HepG2 (cell line): ENCODE measurements around the gene CDH13. TPM values are rescaled to one million over a fixed set of nuclear protein-coding genes. Genes with fewer than 3 reads are reported as not detected.

Experiments used
- ATAC-seq: fragments of 200-7000 bp; cut with Tn5 transposase; 3 replicates; pipeline ENCODE4 v1.9.1; 2020; ENCODE audit warnings: mild to moderate bottlenecking, moderate library complexity
- BruUV-seq: library from RNA; stranded (reverse); fragments of 400-500 nt; replicated peaks from 2 replicates; lab custom pipeline; 2021; lab: Mats Ljungman, UMichigan
- CTCF ChIA-PET: fragments of 300-600 bp; formaldehyde crosslinking; extraction: SDS; loops from one replicate; lab custom pipeline; 2021; ENCODE audit warnings: low total read pairs, inconsistent platforms, low intra/inter-chr PET ratio; lab: Yijun Ruan, JAX
- POLR2A ChIA-PET: fragments of 350-600 bp; sonication (Branson Sonifier 250); formaldehyde crosslinking; loops from one replicate; lab custom pipeline; 2020; ENCODE audit warnings: antibody characterized with exemption, inconsistent platforms; lab: Yijun Ruan, JAX
- DNase-seq: peaks from one replicate; pipeline ENCODE4 v3.0.0-alpha.2; 2015; ENCODE audit warnings: low spot score
- FAIRE-seq: peaks from 3 replicates; lab custom pipeline; 2011; peaks lifted over from hg19 to GRCh38; lab: Jason Lieb, UNC
- H2AFZ ChIP-seq: one replicate; pipeline ENCODE4 v1.6.1; 2011; ENCODE audit warnings: low read length, inconsistent platforms
- H3K27ac ChIP-seq: fragments of 300-600 bp; 3 replicates; pipeline ENCODE4 v1.8.0; 2011; ENCODE audit warnings: mixed run types, mild to moderate bottlenecking, mixed read lengths, low read length, inconsistent platforms; ENCODE audit not compliant: insufficient read depth; ENCODE audit errors: extremely low read length
- H3K27me3 ChIP-seq, 2 experiments: fragments of 200-600 bp in 1 of 2; 2 replicates in 1 of 2; 3 replicates in 1 of 2; pipeline versions ENCODE4 v1.6.0 to v1.8.0; 2011; ENCODE audit warnings: low read length in 2 of 2, mild to moderate bottlenecking in 2 of 2, moderate library complexity in 2 of 2, inconsistent platforms in 1 of 2; ENCODE audit not compliant: insufficient read depth in 2 of 2, control insufficient read depth in 1 of 2
- H3K36me3 ChIP-seq, 2 experiments: fragments of 200-600 bp in 1 of 2; replicated peaks in 1 of 2; 2 replicates in 1 of 2; 3 replicates in 1 of 2; pipeline versions ENCODE4 v1.5.1 to v1.8.0; 2011; ENCODE audit warnings: low read length in 2 of 2, inconsistent platforms in 1 of 2; ENCODE audit not compliant: insufficient read depth in 2 of 2, control insufficient read depth in 1 of 2
- H3K4me1 ChIP-seq: 2 replicates; pipeline ENCODE4 v1.5.1; 2012; ENCODE audit warnings: low read length, inconsistent platforms; ENCODE audit not compliant: insufficient read depth
- H3K4me2 ChIP-seq: 2 replicates; pipeline ENCODE4 v1.6.0; 2011; ENCODE audit warnings: low read depth, low read length, inconsistent platforms
- H3K4me3 ChIP-seq, 3 experiments: fragments of 200-600 bp in 1 of 3; sonication (generic), shearing (Covaris generic) in 1 of 3; replicated peaks in 1 of 3; 2 replicates each; pipeline ENCODE4 v1.5.1; 2011 to 2016; ENCODE audit warnings: low read length in 3 of 3, inconsistent platforms in 2 of 3, low read depth in 2 of 3, mild to moderate bottlenecking in 2 of 3, control low read depth in 1 of 3, mixed read lengths in 1 of 3; ENCODE audit not compliant: insufficient read depth in 1 of 3
- H3K79me2 ChIP-seq: one replicate; pipeline ENCODE4 v1.6.1; 2011; ENCODE audit warnings: low read length, inconsistent platforms; ENCODE audit not compliant: insufficient read depth
- H3K9ac ChIP-seq: 2 replicates; pipeline ENCODE4 v1.6.0; 2011; ENCODE audit warnings: mild to moderate bottlenecking, low read depth, low read length, inconsistent platforms; ENCODE audit not compliant: insufficient read depth
- H3K9me3 ChIP-seq: 2 replicates; pipeline ENCODE4 v1.5.1; 2012; ENCODE audit warnings: mild to moderate bottlenecking, low read length
- H4K20me1 ChIP-seq: 2 replicates; pipeline ENCODE4 v1.6.0; 2011; ENCODE audit warnings: inconsistent platforms, mild to moderate bottlenecking, low read length, moderate library complexity; ENCODE audit not compliant: insufficient read depth
- ARID2 ChIP-seq: sonication (generic); formaldehyde crosslinking; IDR thresholded peaks from 2 replicates; pipeline ENCODE4 v1.8.1; 2022; ENCODE audit warnings: mild to moderate bottlenecking, missing genetic modification reagents, borderline replicate concordance
- CREB1 ChIP-seq, 2 experiments: fragments of 450-650 bp in 1 of 2; IDR thresholded peaks; 2 replicates each; pipeline ENCODE4 v1.6.1; 2016 to 2017; ENCODE audit warnings: control low read depth in 1 of 2, mild to moderate bottlenecking in 1 of 2, missing compliant biosample characterization in 1 of 2, missing genetic modification characterization in 1 of 2
- ETV5 ChIP-seq: IDR thresholded peaks from 2 replicates; pipeline ENCODE4 v1.6.1; 2018; ENCODE audit warnings: missing biosample characterization, missing genetic modification reagents, inconsistent platforms, borderline replicate concordance
- EZH2 ChIP-seq: conservative IDR thresholded peaks from 2 replicates; pipeline ENCODE4 v1.6.1; 2012; ENCODE audit warnings: mild to moderate bottlenecking, low read depth, low read length, moderate library complexity
- MED13 ChIP-seq: sonication (generic); formaldehyde crosslinking; IDR thresholded peaks from 2 replicates; pipeline ENCODE4 v1.5.0; 2020; ENCODE audit warnings: missing genetic modification reagents
- REPIN1 ChIP-seq: sonication (generic); formaldehyde crosslinking; IDR thresholded peaks from 2 replicates; pipeline ENCODE4 v1.8.0; 2022; ENCODE audit warnings: missing genetic modification reagents, low read depth, mild to moderate bottlenecking, borderline replicate concordance
- SP4 ChIP-seq: sonication (generic); formaldehyde crosslinking; IDR thresholded peaks from 2 replicates; pipeline ENCODE4 v1.8.1; 2023; ENCODE audit warnings: mild to moderate bottlenecking, missing genetic modification reagents
- ZBTB14 ChIP-seq: sonication (generic); formaldehyde crosslinking; IDR thresholded peaks from 2 replicates; pipeline ENCODE4 v1.4.0; 2020; ENCODE audit warnings: missing genetic modification reagents
- ZNF3 ChIP-seq: IDR thresholded peaks from 2 replicates; pipeline ENCODE4 v1.7.0; 2017; ENCODE audit warnings: inconsistent platforms
- ZNF362 ChIP-seq: sonication (generic); formaldehyde crosslinking; IDR thresholded peaks from 2 replicates; pipeline ENCODE4 v1.4.0; 2020; ENCODE audit warnings: missing genetic modification reagents, mild to moderate bottlenecking, borderline replicate concordance
- ZNF407 ChIP-seq: sonication (generic); formaldehyde crosslinking; IDR thresholded peaks from one replicate; pipeline ENCODE4 v1.5.1; 2020; ENCODE audit warnings: mild to moderate bottlenecking, missing genetic modification reagents; ENCODE audit errors: not compliant biosample characterization
- ZNF790 ChIP-seq: sonication (generic); formaldehyde crosslinking; IDR thresholded peaks from 2 replicates; pipeline ENCODE4 v1.8.0; 2022; ENCODE audit warnings: missing genetic modification reagents, mild to moderate bottlenecking, borderline replicate concordance
- WGBS: methylation state at CpG from one replicate; pipeline ENCODE4 v1.1.6; 2017; ENCODE audit warnings: low lambda C conversion rate; 5-methylcytosine and 5-hydroxymethylcytosine counted together
- in situ Hi-C: cut with HindIII; loops from 2 replicates; pipeline ENCODE4 v1.10.0; 2017; ENCODE audit warnings: low pct_unique_long_range_greater_than_20kb; ENCODE audit not compliant: extremely low pct_ligation_motif_present
- intact Hi-C: fragments of 100-400 bp; cut with micrococcal nuclease; formaldehyde crosslinking; loops from one replicate; pipeline ENCODE4 v1.10.0; 2022; ENCODE audit not compliant: unreplicated experiment
- polyA plus RNA-seq, 8 experiments: library from polyadenylated mRNA; depleted of rRNA in 3 of 8; stranded (reverse) in 7 of 8; unstranded in 1 of 8; fragments of >200 nt; fragmentation: Illumina TruSeq in 4 of 8; extraction: Trizol in 4 of 8; gene quantifications; 2 replicates each; pipeline versions ENCODE4 v1.2.1 to v1.2.3, GENCODE V29; 2011 to 2016; ENCODE audit warnings: low read depth in 4 of 8, missing spikeins in 1 of 8, mixed read lengths in 1 of 8; ENCODE audit not compliant: insufficient read depth in 1 of 8
- total RNA-seq, 5 experiments: library from RNA; depleted of rRNA; stranded (reverse); fragments of >200 nt; fragmentation: Illumina TruSeq; extraction: Trizol; gene quantifications; 2 replicates each; pipeline ENCODE4 v1.2.3, GENCODE V29; 2016; ENCODE audit warnings: low read depth in 1 of 5

The CDH13 gene
- total and polyA plus RNA-seq, 2 of the 13 experiments (the other 11 are each of a cell fraction or from before 2014, with no cell fraction given) = not detected

- in situ Hi-C loops (no loop called here), intact Hi-C loops (no loop called here)
- Histone ChIP-seq H2AFZ (no peak overlapping the region), H4K20me1 (no peaks in the 10 kb centered on the region), H3K4me1 (no peaks in the 10 kb centered on the region), H3K36me3 (no peaks in the 10 kb centered on the region; a peak in 1 of 5 replicates), H3K4me2 (no peak overlapping the region), H3K9ac (no peak overlapping the region), H3K27ac (no peak overlapping the region), H3K4me3 (no peak overlapping the region), H3K27me3 (0 out of 5 replicates have a peak, but pooled peaks cover 0 to 4% of the 10 kb centered on the region in 2 experiments), H3K79me2 (no peaks in the 10 kb centered on the region), H3K9me3 (no peaks in the 10 kb centered on the region)
- no peak for FAIRE-seq
- CTCF ChIA-PET = no interaction called here
- no TSS peak for BruUV-seq
- POLR2A ChIA-PET = no interaction called here
- no peak for ATAC-seq
- no peak for DNase-seq
- WGBS = 2% methylated on average over 6 of the region's 6 CpGs
- no peak for TF ChIP-seq ZNF362 (CRISPR knock-in tag)
- no peak for TF ChIP-seq ETV5 (CRISPR knock-in tag)
- TF ChIP-seq CREB1 (IDR thresholded peaks at IDR 0.05) = no peak
- TF ChIP-seq CREB1 (CRISPR knock-in tag; IDR thresholded peaks at IDR 0.05) = no peak
- TF ChIP-seq ZNF407 = no peak
- no peak for TF ChIP-seq ZBTB14 (CRISPR knock-in tag)
- TF ChIP-seq MED13 = no peak
- TF ChIP-seq ZNF790 (CRISPR knock-in tag) = no peak
- TF ChIP-seq ARID2 (CRISPR knock-in tag) = no peak
- TF ChIP-seq EZH2 = no peak
- no peak for TF ChIP-seq REPIN1 (CRISPR knock-in tag)
- no peak for TF ChIP-seq SP4 (CRISPR knock-in tag)
- TF ChIP-seq ZNF3 (CRISPR knock-in tag) = no peak
These were observed 659.2 kb downstream of the CDH13 start for GRCh38 chr16:83285921-83286320.
